OCI-LY3 (cell line): ENCODE results near the gene HMG20A.

Source experiments
- EZH2phosphoT487 ChIP-seq: fragments of 200-600 bp; shearing (Covaris generic); IDR thresholded peaks from 2 replicates; pipeline ENCODE4 v1.6.1; 2018; ENCODE audit warnings: antibody characterized with exemption, mixed run types, low read depth
- TF ChIP-seq, protein P1 (sequence below): fragments of 200-600, 300-600 bp; sonication (generic); IDR thresholded peaks from 2 replicates; pipeline ENCODE4 v1.5.1; 2014; ENCODE audit warnings: antibody characterized with exemption, low read length, low read depth

DNA sequence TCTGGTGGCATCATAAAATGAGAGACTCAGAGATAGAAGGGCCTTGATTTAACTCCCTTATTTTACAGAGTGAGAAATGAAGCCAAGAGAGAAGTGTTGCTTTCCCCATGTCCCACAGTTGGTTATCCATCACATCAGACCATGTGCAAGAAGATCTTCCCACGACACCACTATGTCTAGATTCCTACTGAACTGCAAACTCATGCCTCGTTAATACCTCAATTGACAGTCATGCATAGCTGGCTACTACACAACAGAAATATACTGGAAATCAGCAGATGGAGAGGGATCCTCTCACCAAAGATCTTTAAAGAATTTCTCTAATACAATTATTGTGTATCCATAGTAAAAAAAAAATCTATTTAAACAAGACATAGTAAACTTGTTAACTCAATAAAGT, 34.1 kb upstream of the HMG20A start:
- no peak for TF ChIP-seq EZH2phosphoT487
- TF ChIP-seq, protein P1, sequence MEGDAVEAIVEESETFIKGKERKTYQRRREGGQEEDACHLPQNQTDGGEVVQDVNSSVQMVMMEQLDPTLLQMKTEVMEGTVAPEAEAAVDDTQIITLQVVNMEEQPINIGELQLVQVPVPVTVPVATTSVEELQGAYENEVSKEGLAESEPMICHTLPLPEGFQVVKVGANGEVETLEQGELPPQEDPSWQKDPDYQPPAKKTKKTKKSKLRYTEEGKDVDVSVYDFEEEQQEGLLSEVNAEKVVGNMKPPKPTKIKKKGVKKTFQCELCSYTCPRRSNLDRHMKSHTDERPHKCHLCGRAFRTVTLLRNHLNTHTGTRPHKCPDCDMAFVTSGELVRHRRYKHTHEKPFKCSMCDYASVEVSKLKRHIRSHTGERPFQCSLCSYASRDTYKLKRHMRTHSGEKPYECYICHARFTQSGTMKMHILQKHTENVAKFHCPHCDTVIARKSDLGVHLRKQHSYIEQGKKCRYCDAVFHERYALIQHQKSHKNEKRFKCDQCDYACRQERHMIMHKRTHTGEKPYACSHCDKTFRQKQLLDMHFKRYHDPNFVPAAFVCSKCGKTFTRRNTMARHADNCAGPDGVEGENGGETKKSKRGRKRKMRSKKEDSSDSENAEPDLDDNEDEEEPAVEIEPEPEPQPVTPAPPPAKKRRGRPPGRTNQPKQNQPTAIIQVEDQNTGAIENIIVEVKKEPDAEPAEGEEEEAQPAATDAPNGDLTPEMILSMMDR, result no peak
